Panc1 (cell line): ENCODE measurements around the gene KIF25. TPM values are rescaled to one million over a fixed set of nuclear protein-coding genes. Genes with fewer than 3 reads are reported as not detected.

Source experiments
- ATAC-seq: fragments of 200-7000 bp; cut with Tn5 transposase; 2 replicates; pipeline ENCODE4 v1.9.1; 2020; ENCODE audit warnings: mild to moderate bottlenecking, moderate library complexity
- BruUV-seq: library from RNA; stranded (reverse); fragments of 400-500 nt; replicated peaks from 2 replicates; lab custom pipeline; 2021; lab: Mats Ljungman, UMichigan
- CTCF ChIA-PET: fragments of 300-600 bp; sonication (Branson Sonifier 250); formaldehyde crosslinking; loops from one replicate; lab custom pipeline; 2022; ENCODE audit warnings: antibody characterized with exemption; lab: Charles Lee
- POLR2A ChIA-PET: fragments of 300-600 bp; sonication (Branson Sonifier 250); formaldehyde crosslinking; loops from one replicate; lab custom pipeline; 2022; ENCODE audit warnings: antibody characterized with exemption; lab: Charles Lee
- DNase-seq: peaks from one replicate; pipeline ENCODE4 v3.0.0-alpha.2; 2010; ENCODE audit warnings: low read depth, low spot score
- H3K27ac ChIP-seq: 2 replicates; pipeline ENCODE4 v1.5.1; 2011; ENCODE audit warnings: mild to moderate bottlenecking, low read length, inconsistent platforms
- H3K27me3 ChIP-seq: fragments of 200-500 bp; sonication (Bioruptor generic); 2 replicates; pipeline ENCODE4 v1.6.0; 2014; ENCODE audit warnings: low read length, inconsistent platforms; ENCODE audit not compliant: control insufficient read depth, insufficient read depth
- H3K36me3 ChIP-seq: fragments of 200-500 bp; sonication (Bioruptor generic); 2 replicates; pipeline ENCODE4 v1.5.1; 2014; ENCODE audit warnings: inconsistent platforms, mild to moderate bottlenecking, low read length, moderate library complexity; ENCODE audit not compliant: control insufficient read depth, insufficient read depth
- H3K4me1 ChIP-seq: 2 replicates; pipeline ENCODE4 v1.5.1; 2011; ENCODE audit warnings: inconsistent platforms, mild to moderate bottlenecking, low read length, moderate library complexity; ENCODE audit not compliant: control insufficient read depth, insufficient read depth
- H3K4me3 ChIP-seq, 2 experiments: 2 replicates each; pipeline ENCODE4 v1.5.1; 2011 to 2012; ENCODE audit warnings: low read depth in 2 of 2, low read length in 2 of 2, mild to moderate bottlenecking in 2 of 2, inconsistent platforms in 1 of 2, moderate library complexity in 1 of 2
- H3K9me3 ChIP-seq: fragments of 200-500 bp; sonication (Bioruptor generic); 2 replicates; pipeline ENCODE4 v1.5.1; 2014; ENCODE audit warnings: low read depth, mild to moderate bottlenecking, inconsistent platforms, low read length, moderate library complexity; ENCODE audit not compliant: control insufficient read depth, insufficient read depth
- POLR2AphosphoS5 ChIP-seq: IDR thresholded peaks from 2 replicates; pipeline ENCODE4 v1.6.1; 2012; ENCODE audit warnings: mild to moderate bottlenecking, low read depth, low read length, moderate library complexity
- SIN3A ChIP-seq: IDR thresholded peaks from 2 replicates; pipeline ENCODE4 v1.6.1; 2012; ENCODE audit warnings: low read depth, mild to moderate bottlenecking, low read length, moderate library complexity, borderline replicate concordance; ENCODE audit not compliant: insufficient read depth
- TCF7L2 ChIP-seq: IDR thresholded peaks from 2 replicates; pipeline ENCODE4 v1.6.1; 2011; ENCODE audit warnings: mild to moderate bottlenecking, low read depth, low read length, inconsistent platforms
- in situ Hi-C: cut with HindIII; loops from 2 replicates; pipeline ENCODE4 v1.10.0; 2016; ENCODE audit warnings: low sequenced_read_pairs, low pct_unique_long_range_greater_than_20kb
- intact Hi-C: fragments of 100-400 bp; cut with micrococcal nuclease; formaldehyde crosslinking; loops from one replicate; pipeline ENCODE4 v1.10.0; 2022; ENCODE audit not compliant: unreplicated experiment
- total RNA-seq: library from RNA; stranded (reverse); gene quantifications from one replicate; pipeline ENCODE4 v1.2.1, GENCODE V29; 2021; ENCODE audit not compliant: unreplicated experiment
- TF ChIP-seq, protein P1 (sequence below), 2 experiments: IDR thresholded peaks; 2 replicates each; pipeline ENCODE4 v1.6.1; 2011 to 2012; ENCODE audit warnings: low read depth in 2 of 2, control low read depth in 1 of 2, low read length in 1 of 2, mild to moderate bottlenecking in 1 of 2, moderate library complexity in 1 of 2; ENCODE audit not compliant: insufficient read depth in 1 of 2
- TF ChIP-seq, protein P2 (sequence below): fragments of 450-650 bp; IDR thresholded peaks from 2 replicates; pipeline ENCODE4 v1.5.1; 2017; ENCODE audit warnings: mild to moderate bottlenecking

The KIF25 gene
- total RNA-seq, 1 experiment from 2014 or later: 0.44 TPM

DNA sequence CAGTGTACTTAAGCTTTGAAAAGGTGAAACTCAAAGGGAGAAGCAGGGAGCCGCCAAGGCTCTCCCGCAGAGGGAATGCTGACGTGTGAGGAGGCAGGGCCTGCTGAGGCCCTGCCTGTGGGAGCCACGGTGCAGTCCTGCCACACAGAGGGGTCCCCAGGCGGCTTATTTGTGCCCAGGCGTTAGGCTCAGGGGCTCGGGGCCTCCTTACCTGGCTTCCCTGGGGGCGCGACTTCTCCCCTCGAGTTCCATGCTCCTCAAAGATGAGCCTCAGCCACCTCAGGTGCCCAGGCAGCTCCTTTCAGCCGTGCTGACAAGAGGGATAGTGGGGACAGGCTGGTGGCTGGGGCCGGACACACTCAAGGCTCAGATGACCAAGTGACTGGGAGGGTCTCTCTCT is 2.2 kb upstream of the KIF25 start:
- in situ Hi-C loops: no loop called here
- intact Hi-C loops: no loop called here
- DNase-seq (no peak), ATAC-seq (peak; percentile 36; the same call in 1 of the 2 replicates)
- Histone ChIP-seq H3K4me1 (peaks cover 22% of the 10 kb centered on the region), H3K4me3 (no peak overlapping the region), H3K36me3 (no peaks in the 10 kb centered on the region), H3K27me3 (no peaks in the 10 kb centered on the region), H3K27ac (no peak overlapping the region), H3K9me3 (no peaks in the 10 kb centered on the region)
- ChIA-PET CTCF (interaction anchor here (0.5 kb wide), 1 partner anchor 25 kb away, joined by 3 read pairs; no protein-coding TSS in a partner anchor), POLR2A (interaction anchor here (0.9 kb wide), 1 partner anchor 809 kb away, joined by 3 read pairs; no protein-coding TSS in a partner anchor)
- TF ChIP-seq, protein P1, sequence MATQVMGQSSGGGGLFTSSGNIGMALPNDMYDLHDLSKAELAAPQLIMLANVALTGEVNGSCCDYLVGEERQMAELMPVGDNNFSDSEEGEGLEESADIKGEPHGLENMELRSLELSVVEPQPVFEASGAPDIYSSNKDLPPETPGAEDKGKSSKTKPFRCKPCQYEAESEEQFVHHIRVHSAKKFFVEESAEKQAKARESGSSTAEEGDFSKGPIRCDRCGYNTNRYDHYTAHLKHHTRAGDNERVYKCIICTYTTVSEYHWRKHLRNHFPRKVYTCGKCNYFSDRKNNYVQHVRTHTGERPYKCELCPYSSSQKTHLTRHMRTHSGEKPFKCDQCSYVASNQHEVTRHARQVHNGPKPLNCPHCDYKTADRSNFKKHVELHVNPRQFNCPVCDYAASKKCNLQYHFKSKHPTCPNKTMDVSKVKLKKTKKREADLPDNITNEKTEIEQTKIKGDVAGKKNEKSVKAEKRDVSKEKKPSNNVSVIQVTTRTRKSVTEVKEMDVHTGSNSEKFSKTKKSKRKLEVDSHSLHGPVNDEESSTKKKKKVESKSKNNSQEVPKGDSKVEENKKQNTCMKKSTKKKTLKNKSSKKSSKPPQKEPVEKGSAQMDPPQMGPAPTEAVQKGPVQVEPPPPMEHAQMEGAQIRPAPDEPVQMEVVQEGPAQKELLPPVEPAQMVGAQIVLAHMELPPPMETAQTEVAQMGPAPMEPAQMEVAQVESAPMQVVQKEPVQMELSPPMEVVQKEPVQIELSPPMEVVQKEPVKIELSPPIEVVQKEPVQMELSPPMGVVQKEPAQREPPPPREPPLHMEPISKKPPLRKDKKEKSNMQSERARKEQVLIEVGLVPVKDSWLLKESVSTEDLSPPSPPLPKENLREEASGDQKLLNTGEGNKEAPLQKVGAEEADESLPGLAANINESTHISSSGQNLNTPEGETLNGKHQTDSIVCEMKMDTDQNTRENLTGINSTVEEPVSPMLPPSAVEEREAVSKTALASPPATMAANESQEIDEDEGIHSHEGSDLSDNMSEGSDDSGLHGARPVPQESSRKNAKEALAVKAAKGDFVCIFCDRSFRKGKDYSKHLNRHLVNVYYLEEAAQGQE (IDR thresholded peaks at IDR 0.05; ENCODE audit: insufficient read depth in 1 of 2, low read depth in 2 of 2, low read length in 1 of 2): no peak
- TF ChIP-seq, protein P2, sequence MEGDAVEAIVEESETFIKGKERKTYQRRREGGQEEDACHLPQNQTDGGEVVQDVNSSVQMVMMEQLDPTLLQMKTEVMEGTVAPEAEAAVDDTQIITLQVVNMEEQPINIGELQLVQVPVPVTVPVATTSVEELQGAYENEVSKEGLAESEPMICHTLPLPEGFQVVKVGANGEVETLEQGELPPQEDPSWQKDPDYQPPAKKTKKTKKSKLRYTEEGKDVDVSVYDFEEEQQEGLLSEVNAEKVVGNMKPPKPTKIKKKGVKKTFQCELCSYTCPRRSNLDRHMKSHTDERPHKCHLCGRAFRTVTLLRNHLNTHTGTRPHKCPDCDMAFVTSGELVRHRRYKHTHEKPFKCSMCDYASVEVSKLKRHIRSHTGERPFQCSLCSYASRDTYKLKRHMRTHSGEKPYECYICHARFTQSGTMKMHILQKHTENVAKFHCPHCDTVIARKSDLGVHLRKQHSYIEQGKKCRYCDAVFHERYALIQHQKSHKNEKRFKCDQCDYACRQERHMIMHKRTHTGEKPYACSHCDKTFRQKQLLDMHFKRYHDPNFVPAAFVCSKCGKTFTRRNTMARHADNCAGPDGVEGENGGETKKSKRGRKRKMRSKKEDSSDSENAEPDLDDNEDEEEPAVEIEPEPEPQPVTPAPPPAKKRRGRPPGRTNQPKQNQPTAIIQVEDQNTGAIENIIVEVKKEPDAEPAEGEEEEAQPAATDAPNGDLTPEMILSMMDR: no peak
- TF ChIP-seq POLR2AphosphoS5 (no peak), SIN3A (no peak), TCF7L2 (no peak)
- BruUV-seq: no TSS peak

DNA sequence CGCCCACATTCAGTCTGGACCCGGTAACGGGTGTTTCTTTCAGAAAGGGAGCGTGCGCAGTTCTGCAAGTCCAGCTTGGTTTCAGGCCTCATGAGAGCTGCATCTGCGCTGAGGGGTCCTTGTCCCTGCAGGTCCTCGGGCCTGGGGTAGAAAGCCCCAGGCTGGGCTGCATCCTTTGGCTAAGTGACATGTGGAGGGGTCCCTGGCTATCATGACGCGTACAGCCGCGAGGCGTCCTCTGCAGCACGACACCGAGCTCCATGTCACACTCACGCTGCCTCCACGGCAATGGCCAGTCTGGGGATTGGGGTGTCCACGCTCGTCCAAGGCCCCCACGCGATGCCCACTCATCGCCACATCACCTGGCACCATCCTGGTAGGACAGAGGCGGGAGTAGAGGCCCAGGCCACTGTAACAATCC is 1.7 kb upstream of the KIF25 start:
- Histone ChIP-seq H3K36me3 (no peaks in the 10 kb centered on the region), H3K27me3 (no peaks in the 10 kb centered on the region), H3K4me3 (no peak overlapping the region), H3K9me3 (no peaks in the 10 kb centered on the region), H3K4me1 (peaks cover 22% of the 10 kb centered on the region), H3K27ac (no peak overlapping the region)
- DNase-seq (no peak), ATAC-seq (peak; percentile 11; the same call in 1 of the 2 replicates)
- CTCF ChIA-PET: no interaction called here
- in situ Hi-C loops: no loop called here
- intact Hi-C loops: no loop called here
- no TSS peak for BruUV-seq
- no peak for TF ChIP-seq POLR2AphosphoS5
- TF ChIP-seq, protein P1 (IDR thresholded peaks at IDR 0.05; ENCODE audit: insufficient read depth in 1 of 2, low read depth in 2 of 2, low read length in 1 of 2): no peak
- TF ChIP-seq, protein P2: no peak
- no peak for TF ChIP-seq TCF7L2
- no peak for TF ChIP-seq SIN3A
- POLR2A ChIA-PET: no interaction called here
